ENCODE results near the gene RNF215. TPM values are rescaled to one million over a fixed set of nuclear protein-coding genes. Genes with fewer than 3 reads are reported as not detected.

Gene RNF215
- total and polyA plus RNA-seq, 10 of the 15 experiments (the other 5 are each of a cell fraction or from before 2014, with no cell fraction given), result 0.31 to 7.6 (median 3.0) TPM; not detected in 1

DNA sequence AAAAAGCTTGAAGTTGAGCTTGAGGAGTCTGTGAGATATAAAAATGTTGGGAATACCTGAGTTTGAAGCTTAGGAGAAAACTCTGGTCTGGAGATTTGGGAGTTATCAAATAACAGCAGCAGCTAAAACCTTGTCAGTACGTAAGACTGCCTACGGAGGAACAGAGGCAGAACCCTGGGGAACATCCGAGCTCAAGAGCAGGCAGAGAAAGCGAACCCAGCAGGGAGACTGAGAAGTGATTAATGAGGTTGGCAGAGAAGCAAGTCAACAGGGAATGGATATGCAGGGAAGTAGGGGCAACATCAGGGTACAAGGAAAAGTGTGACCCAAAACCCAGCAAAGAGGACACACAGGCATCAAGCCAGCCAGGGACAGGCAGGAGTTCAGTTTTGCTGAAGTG, 25.8 kb upstream of the RNF215 start:
- CTCF ChIA-PET, result interaction anchor here (0.6 to 2.8 kb wide), 5 partner anchors 9 to 125 kb away, joined by 3 to 11 read pairs (median 3); partner anchors contain the start of genes CASTOR1 and MTFP1
- RAD21 ChIA-PET (ENCODE audit: unreplicated experiment), result interaction anchor here (1.0 to 1.8 kb wide), 2 partner anchors 18 to 21 kb away, joined by 4 to 5 read pairs; no protein-coding TSS in a partner anchor
- H3K27me3 ChIP-seq (replicated peaks in 1 of 2; ENCODE audit: control insufficient read depth in 2 of 2, insufficient read depth in 2 of 2, low read length in 1 of 2), result no peaks in the 10 kb centered on the region
- no peaks in the 10 kb centered on the region; a peak in 2 of 4 replicates for H3K36me3 ChIP-seq (ENCODE audit: control insufficient read depth in 2 of 2, insufficient read depth in 2 of 2, low read length in 1 of 2)
- in situ Hi-C loops (cut with MboI) (no loop called here), intact Hi-C loops (cut with micrococcal nuclease; ENCODE audit: unreplicated experiment) (no loop called here)
- no peaks in the 10 kb centered on the region for H3K9me3 ChIP-seq (replicated peaks; ENCODE audit: control insufficient read depth, insufficient read depth, low read length)
- no peak overlapping the region for H3K27ac ChIP-seq (ENCODE audit: control insufficient read depth, insufficient read depth)
- DNase-seq (ENCODE audit: low read depth, low spot score) (no peak), FAIRE-seq (no peak), ATAC-seq (no peak)
- no peaks in the 10 kb centered on the region for H3K79me2 ChIP-seq (ENCODE audit: control insufficient read depth, insufficient read depth, low read length)
- TF ChIP-seq CEBPB (IDR thresholded peaks at IDR 0.05; ENCODE audit: borderline replicate concordance in 1 of 2, low read depth in 2 of 2, low read length in 2 of 2) (no peak), RBBP5 (conservative IDR thresholded peaks at IDR 0.05) (no peak), LARP7 (IDR thresholded peaks at IDR 0.05) (no peak), SREBF2 (IDR thresholded peaks at IDR 0.05; ENCODE audit: low read length) (no peak), SUZ12 (IDR thresholded peaks at IDR 0.05; ENCODE audit: unreplicated experiment) (no peak), TCF12 (IDR thresholded peaks at IDR 0.05; ENCODE audit: low read depth, low read length) (no peak)
- TF ChIP-seq, protein P1, sequence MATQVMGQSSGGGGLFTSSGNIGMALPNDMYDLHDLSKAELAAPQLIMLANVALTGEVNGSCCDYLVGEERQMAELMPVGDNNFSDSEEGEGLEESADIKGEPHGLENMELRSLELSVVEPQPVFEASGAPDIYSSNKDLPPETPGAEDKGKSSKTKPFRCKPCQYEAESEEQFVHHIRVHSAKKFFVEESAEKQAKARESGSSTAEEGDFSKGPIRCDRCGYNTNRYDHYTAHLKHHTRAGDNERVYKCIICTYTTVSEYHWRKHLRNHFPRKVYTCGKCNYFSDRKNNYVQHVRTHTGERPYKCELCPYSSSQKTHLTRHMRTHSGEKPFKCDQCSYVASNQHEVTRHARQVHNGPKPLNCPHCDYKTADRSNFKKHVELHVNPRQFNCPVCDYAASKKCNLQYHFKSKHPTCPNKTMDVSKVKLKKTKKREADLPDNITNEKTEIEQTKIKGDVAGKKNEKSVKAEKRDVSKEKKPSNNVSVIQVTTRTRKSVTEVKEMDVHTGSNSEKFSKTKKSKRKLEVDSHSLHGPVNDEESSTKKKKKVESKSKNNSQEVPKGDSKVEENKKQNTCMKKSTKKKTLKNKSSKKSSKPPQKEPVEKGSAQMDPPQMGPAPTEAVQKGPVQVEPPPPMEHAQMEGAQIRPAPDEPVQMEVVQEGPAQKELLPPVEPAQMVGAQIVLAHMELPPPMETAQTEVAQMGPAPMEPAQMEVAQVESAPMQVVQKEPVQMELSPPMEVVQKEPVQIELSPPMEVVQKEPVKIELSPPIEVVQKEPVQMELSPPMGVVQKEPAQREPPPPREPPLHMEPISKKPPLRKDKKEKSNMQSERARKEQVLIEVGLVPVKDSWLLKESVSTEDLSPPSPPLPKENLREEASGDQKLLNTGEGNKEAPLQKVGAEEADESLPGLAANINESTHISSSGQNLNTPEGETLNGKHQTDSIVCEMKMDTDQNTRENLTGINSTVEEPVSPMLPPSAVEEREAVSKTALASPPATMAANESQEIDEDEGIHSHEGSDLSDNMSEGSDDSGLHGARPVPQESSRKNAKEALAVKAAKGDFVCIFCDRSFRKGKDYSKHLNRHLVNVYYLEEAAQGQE (IDR thresholded peaks at IDR 0.05; ENCODE audit: low read depth, low read length), result no peak
- TF ChIP-seq, protein P2, sequence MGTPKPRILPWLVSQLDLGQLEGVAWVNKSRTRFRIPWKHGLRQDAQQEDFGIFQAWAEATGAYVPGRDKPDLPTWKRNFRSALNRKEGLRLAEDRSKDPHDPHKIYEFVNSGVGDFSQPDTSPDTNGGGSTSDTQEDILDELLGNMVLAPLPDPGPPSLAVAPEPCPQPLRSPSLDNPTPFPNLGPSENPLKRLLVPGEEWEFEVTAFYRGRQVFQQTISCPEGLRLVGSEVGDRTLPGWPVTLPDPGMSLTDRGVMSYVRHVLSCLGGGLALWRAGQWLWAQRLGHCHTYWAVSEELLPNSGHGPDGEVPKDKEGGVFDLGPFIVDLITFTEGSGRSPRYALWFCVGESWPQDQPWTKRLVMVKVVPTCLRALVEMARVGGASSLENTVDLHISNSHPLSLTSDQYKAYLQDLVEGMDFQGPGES (IDR thresholded peaks at IDR 0.05), result no peak
- no peak overlapping the region for H3K4me3 ChIP-seq
- SMC1A ChIA-PET (ENCODE audit: uncharacterized antibody, unreplicated experiment), result interaction anchor here (0.7 to 2.3 kb wide), 4 partner anchors 10 to 400 kb away, joined by 3 to 13 read pairs (median 4); no protein-coding TSS in a partner anchor
- WGBS (ENCODE audit: insufficient coverage, insufficient replicate concordance, low lambda C conversion rate, missing lambda C conversion rate), result 94% methylated on average over 4 of the region's 4 CpGs
- POLR2A ChIA-PET, result interaction anchor here (2.9 kb wide), 1 partner anchor 16 kb away, joined by 11 read pairs; the partner anchor contains the start of gene SEC14L2
- no peak overlapping the region for H3K4me2 ChIP-seq (ENCODE audit: control insufficient read depth, insufficient read depth)
- no peak overlapping the region for H2AFZ ChIP-seq (ENCODE audit: control insufficient read depth, low read depth, low read length)
- H4K20me1 ChIP-seq (ENCODE audit: control insufficient read depth, insufficient read depth), result no peaks in the 10 kb centered on the region
- no TSS peak for BruUV-seq (replicated peaks)
- H3K4me1 ChIP-seq (ENCODE audit: control insufficient read depth, insufficient read depth, low read length), result no peaks in the 10 kb centered on the region
- no peak overlapping the region for H3K9ac ChIP-seq (ENCODE audit: control insufficient read depth, insufficient read depth, low read length)

Measured in GM12878 (cell line).